ENCODE data around the gene CTBP2. TPM values are rescaled to one million over a fixed set of nuclear protein-coding genes. Genes with fewer than 3 reads are reported as not detected.

Gene CTBP2
- total and polyA plus RNA-seq, 10 of the 15 experiments (the other 5 are each of a cell fraction or from before 2014, with no cell fraction given): 0.02 to 0.72 (median 0.06) TPM; not detected in 2

- H3K4me2 ChIP-seq (ENCODE audit: control insufficient read depth, insufficient read depth): peak overlapping the region; percentile 51
- H3K9ac ChIP-seq (ENCODE audit: control insufficient read depth, insufficient read depth, low read length): no peak overlapping the region
- no TSS peak for BruUV-seq (replicated peaks)
- peak; percentile 46 for ATAC-seq
- H3K4me1 ChIP-seq (ENCODE audit: control insufficient read depth, insufficient read depth, low read length): peaks cover 43% of the 10 kb centered on the region
- ChIA-PET CTCF (interaction anchor here (1.3 to 5.1 kb wide), 4 partner anchors 14 to 321 kb away, joined by 3 to 31 read pairs (median 6); no protein-coding TSS in a partner anchor), POLR2A (no interaction called here), RAD21 (ENCODE audit: unreplicated experiment) (interaction anchor here (1.8 kb wide), 1 partner anchor 14 kb away, joined by 7 read pairs; no protein-coding TSS in a partner anchor), SMC1A (ENCODE audit: uncharacterized antibody, unreplicated experiment) (interaction anchor here (0.9 to 1.4 kb wide), 2 partner anchors 12 to 14 kb away, joined by 3 to 9 read pairs; no protein-coding TSS in a partner anchor)
- WGBS (ENCODE audit: insufficient coverage, insufficient replicate concordance, low lambda C conversion rate, missing lambda C conversion rate): 13% methylated on average over 21 of the region's 21 CpGs
- no peak overlapping the region for H2AFZ ChIP-seq (ENCODE audit: control insufficient read depth, low read depth, low read length)
- H3K27me3 ChIP-seq (replicated peaks in 1 of 2; ENCODE audit: control insufficient read depth in 2 of 2, insufficient read depth in 2 of 2, low read length in 1 of 2): peaks cover 0 to 10% of the 10 kb centered on the region in 2 experiments; a peak in 1 of 4 replicates
- H3K27ac ChIP-seq (ENCODE audit: control insufficient read depth, insufficient read depth): no peak overlapping the region
- H4K20me1 ChIP-seq (ENCODE audit: control insufficient read depth, insufficient read depth): no peaks in the 10 kb centered on the region
- in situ Hi-C loops (cut with MboI) (loop anchor here (10.0 kb wide), 1 partner anchor 957 kb away; no protein-coding TSS in a partner anchor), intact Hi-C loops (cut with micrococcal nuclease; ENCODE audit: unreplicated experiment) (no loop called here)
- no peaks in the 10 kb centered on the region for H3K36me3 ChIP-seq (ENCODE audit: control insufficient read depth in 2 of 2, insufficient read depth in 2 of 2, low read length in 1 of 2)
- peak; percentile 30; the same call in 1 of the 2 replicates for TF ChIP-seq IRF4 (IDR thresholded peaks at IDR 0.05; ENCODE audit: low read depth, low read length)
- peak; percentile 46; the same call in 1 of the 2 replicates for TF ChIP-seq BCL11A (IDR thresholded peaks at IDR 0.05; ENCODE audit: low read depth, low read length)
- no peak for TF ChIP-seq HSF1 (IDR thresholded peaks at IDR 0.05; ENCODE audit: low read depth, low read length)
- no peak for TF ChIP-seq NR2C1 (IDR thresholded peaks at IDR 0.05)
- no peak for TF ChIP-seq PAX5 (IDR thresholded peaks at IDR 0.05; ENCODE audit: borderline replicate concordance, low read depth, low read length)
- no peak for TF ChIP-seq STAT1 (conservative IDR thresholded peaks at IDR 0.05)
- TF ChIP-seq SPI1 (IDR thresholded peaks at IDR 0.05; ENCODE audit: borderline replicate concordance, insufficient read depth, low read depth, low read length): peak; percentile 91
- TF ChIP-seq MLLT1 (IDR thresholded peaks at IDR 0.05): no peak
- no peak for TF ChIP-seq YY1 (IDR thresholded peaks at IDR 0.05; ENCODE audit: low read depth, low read length)
- 0 out of 2 replicates have a peak, but pooled peaks have one; percentile 23 for TF ChIP-seq MEF2A (IDR thresholded peaks at IDR 0.05; ENCODE audit: insufficient read depth, low read depth, low read length)
- TF ChIP-seq TCF3 (IDR thresholded peaks at IDR 0.05; ENCODE audit: borderline replicate concordance, insufficient read depth, low read depth, low read length): 0 out of 2 replicates have a peak, but pooled peaks have one; percentile 49
- TF ChIP-seq RUNX3 (IDR thresholded peaks at IDR 0.05; ENCODE audit: low read length): peak; percentile 36; the same call in 1 of the 2 replicates
- no peak for FAIRE-seq
- no peaks in the 10 kb centered on the region for H3K79me2 ChIP-seq (ENCODE audit: control insufficient read depth, insufficient read depth, low read length)
- no peak overlapping the region for H3K4me3 ChIP-seq
- H3K9me3 ChIP-seq (replicated peaks; ENCODE audit: control insufficient read depth, insufficient read depth, low read length): peaks cover 14% of the 10 kb centered on the region; the same call in 2 of the 3 replicates
- DNase-seq (ENCODE audit: low read depth, low spot score): no peak
These were observed 98.7 kb downstream of the CTBP2 start for GRCh38 chr10:125061557-125062226.

Measured in GM12878 (cell line).